WTC11 (cell line): ENCODE measurements around the gene CLCNKB. TPM values are rescaled to one million over a fixed set of nuclear protein-coding genes. Genes with fewer than 3 reads are reported as not detected.

Source experiments
- ATAC-seq: fragments of 200-7000 bp; cut with Tn5 transposase; 2 replicates; pipeline ENCODE4 v1.10.0; 2021; ENCODE audit warnings: mild to moderate bottlenecking, moderate library complexity
- CTCF ChIA-PET: fragments of 300-600 bp; sonication (Branson Sonifier 250); formaldehyde crosslinking; loops from one replicate; lab custom pipeline; 2021; ENCODE audit warnings: antibody characterized with exemption; lab: Charles Lee
- POLR2A ChIA-PET: fragments of 350-600 bp; sonication (Branson Sonifier 250); formaldehyde crosslinking; loops from one replicate; lab custom pipeline; 2021; ENCODE audit warnings: antibody characterized with exemption; lab: Charles Lee
- DNase-seq: peaks from one replicate; pipeline ENCODE4 v3.0.0; 2021; ENCODE audit warnings: low spot score
- H3K27ac Mint-ChIP-seq: 2 replicates; pipeline ENCODE4 v1.8.0; 2021; ENCODE audit warnings: mixed read lengths
- H3K27me3 Mint-ChIP-seq: 2 replicates; pipeline ENCODE4 v1.8.0; 2021; ENCODE audit warnings: low read depth, mild to moderate bottlenecking, moderate library complexity, mixed read lengths
- H3K36me3 Mint-ChIP-seq: 2 replicates; pipeline ENCODE4 v1.8.0; 2021; ENCODE audit warnings: mixed read lengths
- H3K4me1 Mint-ChIP-seq: 2 replicates; pipeline ENCODE4 v1.8.0; 2022; ENCODE audit warnings: mixed read lengths
- H3K4me3 Mint-ChIP-seq: 2 replicates; pipeline ENCODE4 v1.8.0; 2021; ENCODE audit warnings: mild to moderate bottlenecking, moderate library complexity, mixed read lengths
- H3K9me3 Mint-ChIP-seq: 2 replicates; pipeline ENCODE4 v1.8.0; 2021; ENCODE audit warnings: mixed read lengths
- E2F5 ChIP-seq: sonication (generic); formaldehyde crosslinking; IDR thresholded peaks from 2 replicates; pipeline ENCODE4 v1.8.1; 2022; ENCODE audit warnings: mild to moderate bottlenecking, moderate library complexity, missing genetic modification reagents
- GTF2I ChIP-seq: fragments of 250-450 bp; sonication (Bioruptor Pico); conservative IDR thresholded peaks from 2 replicates; pipeline ENCODE4 v1.4.0; 2021; ENCODE audit warnings: mild to moderate bottlenecking
- IRF2 ChIP-seq: sonication (generic); formaldehyde crosslinking; IDR thresholded peaks from 2 replicates; pipeline ENCODE4 v1.8.0; 2022; ENCODE audit warnings: low read depth, missing genetic modification reagents, borderline replicate concordance
- JAZF1 ChIP-seq: fragments of 250-450 bp; sonication (Bioruptor Pico); IDR thresholded peaks from 2 replicates; pipeline ENCODE4 v1.9.0; 2021; ENCODE audit warnings: moderate library complexity, mild to moderate bottlenecking, inconsistent platforms
- KAT7 ChIP-seq: sonication (generic); formaldehyde crosslinking; IDR thresholded peaks from 2 replicates; pipeline ENCODE4 v1.8.1; 2023; ENCODE audit warnings: missing genetic modification reagents, mild to moderate bottlenecking, borderline replicate concordance
- MAX ChIP-seq: sonication (generic); formaldehyde crosslinking; IDR thresholded peaks from 2 replicates; pipeline ENCODE4 v1.8.0; 2022; ENCODE audit warnings: mild to moderate bottlenecking, missing genetic modification reagents
- MXD4 ChIP-seq: fragments of 250-450 bp; sonication (Bioruptor Pico); IDR thresholded peaks from 2 replicates; pipeline ENCODE4 v1.8.0; 2021; ENCODE audit warnings: mild to moderate bottlenecking, moderate library complexity, borderline replicate concordance
- MYBL2 ChIP-seq: sonication (generic); formaldehyde crosslinking; IDR thresholded peaks from 2 replicates; pipeline ENCODE4 v1.8.1; 2023; ENCODE audit warnings: mild to moderate bottlenecking, moderate library complexity, missing genetic modification reagents
- PRDM15 ChIP-seq: sonication (generic); formaldehyde crosslinking; IDR thresholded peaks from 2 replicates; pipeline ENCODE4 v1.8.0; 2022; ENCODE audit warnings: missing genetic modification reagents
- RORB ChIP-seq: fragments of 250-450 bp; sonication (Bioruptor Pico); IDR thresholded peaks from 2 replicates; pipeline ENCODE4 v1.9.0; 2021; ENCODE audit warnings: mild to moderate bottlenecking
- SMAD3 ChIP-seq: sonication (generic); formaldehyde crosslinking; IDR thresholded peaks from 2 replicates; pipeline ENCODE4 v1.8.0; 2022; ENCODE audit warnings: missing genetic modification reagents, mild to moderate bottlenecking, borderline replicate concordance
- SMAD4 ChIP-seq: sonication (generic); formaldehyde crosslinking; IDR thresholded peaks from 2 replicates; pipeline ENCODE4 v1.8.0; 2022; ENCODE audit warnings: mild to moderate bottlenecking, missing genetic modification reagents
- STAT6 ChIP-seq: sonication (generic); formaldehyde crosslinking; conservative IDR thresholded peaks from 2 replicates; pipeline ENCODE4 v1.8.1; 2023; ENCODE audit warnings: mild to moderate bottlenecking, low read depth, missing genetic modification reagents, moderate library complexity
- ZNF138 ChIP-seq: sonication (generic); formaldehyde crosslinking; conservative IDR thresholded peaks from 2 replicates; pipeline ENCODE4 v1.8.1; 2022; ENCODE audit warnings: mild to moderate bottlenecking, moderate library complexity, missing genetic modification reagents
- ZNF219 ChIP-seq: sonication (generic); formaldehyde crosslinking; IDR thresholded peaks from 2 replicates; pipeline ENCODE4 v1.8.0; 2023; ENCODE audit warnings: missing genetic modification reagents, mild to moderate bottlenecking, borderline replicate concordance
- ZNF263 ChIP-seq: sonication (generic); formaldehyde crosslinking; IDR thresholded peaks from 2 replicates; pipeline ENCODE4 v1.8.1; 2022; ENCODE audit warnings: low read depth, mild to moderate bottlenecking, moderate library complexity, missing genetic modification reagents
- ZNF317 ChIP-seq: sonication (generic); formaldehyde crosslinking; IDR thresholded peaks from 2 replicates; pipeline ENCODE4 v1.8.1; 2023; ENCODE audit warnings: low read depth, mild to moderate bottlenecking, moderate library complexity, missing genetic modification reagents, borderline replicate concordance
- ZNF423 ChIP-seq: fragments of 250-450 bp; sonication (Bioruptor Pico); IDR thresholded peaks from 2 replicates; pipeline ENCODE4 v2.1.2; 2022; ENCODE audit warnings: mild to moderate bottlenecking, moderate library complexity
- total RNA-seq: library from RNA; stranded (reverse); gene quantifications from 3 replicates; pipeline ENCODE4 v1.2.3, GENCODE V29; 2021
- TF ChIP-seq, protein P1 (sequence below): fragments of 250-450 bp; sonication (Bioruptor Pico); IDR thresholded peaks from 2 replicates; pipeline ENCODE4 v1.9.0; 2021; ENCODE audit warnings: moderate library complexity, mild to moderate bottlenecking, inconsistent platforms, borderline replicate concordance
- TF ChIP-seq, protein P2 (sequence below): fragments of 250-450 bp; sonication (Bioruptor Pico); conservative IDR thresholded peaks from 2 replicates; pipeline ENCODE4 v1.9.0; 2021; ENCODE audit warnings: mild to moderate bottlenecking

The CLCNKB gene
- total RNA-seq, 1 experiment from 2014 or later = 1.8 TPM

GRCh38 chr1:16018749-16019643 is 24.6 kb upstream of the CLCNKB start:
- H3K4me1 Mint-ChIP-seq = peaks cover 56% of the 10 kb centered on the region
- no peak overlapping the region for H3K27ac Mint-ChIP-seq
- H3K9me3 Mint-ChIP-seq = no peaks in the 10 kb centered on the region
- DNase-seq (no peak), ATAC-seq (no peak)
- POLR2A ChIA-PET = interaction anchor here (0.6 kb wide), 1 partner anchor 195 kb away, joined by 3 read pairs; no protein-coding TSS in a partner anchor
- H3K36me3 Mint-ChIP-seq = no peaks in the 10 kb centered on the region
- no peak overlapping the region for H3K4me3 Mint-ChIP-seq
- peaks cover 35% of the 10 kb centered on the region for H3K27me3 Mint-ChIP-seq
- TF ChIP-seq SMAD4 (CRISPR knock-in tag) = no peak
- CTCF ChIA-PET = interaction anchor here (1.1 to 3.5 kb wide), 4 partner anchors 7 to 227 kb away, joined by 3 to 17 read pairs (median 8); no protein-coding TSS in a partner anchor

DNA sequence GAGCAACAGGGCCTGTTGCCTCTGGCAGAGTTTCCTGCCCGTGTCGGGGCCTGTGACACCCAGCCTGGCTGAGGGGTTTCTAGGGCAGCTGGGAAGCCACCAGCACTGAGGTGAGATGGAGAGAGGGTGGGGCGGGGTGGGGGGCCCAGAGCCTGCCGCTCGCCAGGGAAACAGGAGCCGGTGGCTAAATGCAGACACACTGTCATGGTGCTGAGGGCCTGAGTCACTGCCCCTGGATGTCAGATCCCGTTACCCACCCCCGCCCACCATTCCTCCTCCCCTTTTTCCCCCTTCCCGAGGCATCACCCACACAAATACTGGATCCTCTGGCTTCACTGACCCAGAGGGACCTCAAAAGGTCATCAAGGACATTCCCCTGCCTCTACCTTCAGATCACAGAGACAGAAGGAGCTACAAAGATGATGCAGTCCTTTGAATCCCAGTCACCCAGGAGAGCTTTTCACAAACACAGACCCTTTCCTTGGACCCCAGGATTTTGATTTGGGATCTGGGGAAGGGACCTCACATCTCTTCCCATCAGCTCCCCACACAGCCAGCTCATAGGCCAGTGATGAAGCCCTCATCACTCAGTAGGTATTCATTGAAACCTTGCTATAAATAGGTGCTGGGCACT is 23.8 kb upstream of the CLCNKB start:
- Mint-ChIP-seq H3K9me3 (no peaks in the 10 kb centered on the region), H3K36me3 (no peaks in the 10 kb centered on the region), H3K27ac (0 out of 2 replicates have a peak overlapping the region, but pooled peaks have one; percentile 36), H3K27me3 (peaks cover 42% of the 10 kb centered on the region), H3K4me1 (peaks cover 48% of the 10 kb centered on the region), H3K4me3 (no peak overlapping the region)
- ChIA-PET POLR2A (interaction anchor here (0.6 kb wide), 1 partner anchor 196 kb away, joined by 3 read pairs; no protein-coding TSS in a partner anchor), CTCF (interaction anchor here (0.7 to 1.8 kb wide), 3 partner anchors 10 to 36 kb away, joined by 3 to 11 read pairs (median 6); no protein-coding TSS in a partner anchor)
- DNase-seq (no peak), ATAC-seq (no peak)
- TF ChIP-seq, protein P1, sequence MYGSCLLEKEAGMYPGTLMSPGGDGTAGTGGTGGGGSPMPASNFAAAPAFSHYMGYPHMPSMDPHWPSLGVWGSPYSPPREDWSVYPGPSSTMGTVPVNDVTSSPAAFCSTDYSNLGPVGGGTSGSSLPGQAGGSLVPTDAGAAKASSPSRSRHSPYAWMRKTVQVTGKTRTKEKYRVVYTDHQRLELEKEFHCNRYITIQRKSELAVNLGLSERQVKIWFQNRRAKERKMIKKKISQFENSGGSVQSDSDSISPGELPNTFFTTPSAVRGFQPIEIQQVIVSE (CRISPR knock-in tag) = no peak
- TF ChIP-seq JAZF1 (CRISPR knock-in tag) = no peak
- TF ChIP-seq PRDM15 = no peak
- no peak for TF ChIP-seq ZNF263 (CRISPR knock-in tag)
- no peak for TF ChIP-seq ZNF317
- no peak for TF ChIP-seq SMAD3
- TF ChIP-seq MYBL2 (CRISPR knock-in tag) = no peak
- TF ChIP-seq IRF2 (CRISPR knock-in tag) = no peak
- TF ChIP-seq ZNF138 = no peak
- no peak for TF ChIP-seq SMAD4 (CRISPR knock-in tag)
- TF ChIP-seq STAT6 (CRISPR knock-in tag) = no peak
- no peak for TF ChIP-seq E2F5
- no peak for TF ChIP-seq ZNF423 (CRISPR knock-in tag)
- no peak for TF ChIP-seq KAT7 (CRISPR knock-in tag)
- TF ChIP-seq, protein P2, sequence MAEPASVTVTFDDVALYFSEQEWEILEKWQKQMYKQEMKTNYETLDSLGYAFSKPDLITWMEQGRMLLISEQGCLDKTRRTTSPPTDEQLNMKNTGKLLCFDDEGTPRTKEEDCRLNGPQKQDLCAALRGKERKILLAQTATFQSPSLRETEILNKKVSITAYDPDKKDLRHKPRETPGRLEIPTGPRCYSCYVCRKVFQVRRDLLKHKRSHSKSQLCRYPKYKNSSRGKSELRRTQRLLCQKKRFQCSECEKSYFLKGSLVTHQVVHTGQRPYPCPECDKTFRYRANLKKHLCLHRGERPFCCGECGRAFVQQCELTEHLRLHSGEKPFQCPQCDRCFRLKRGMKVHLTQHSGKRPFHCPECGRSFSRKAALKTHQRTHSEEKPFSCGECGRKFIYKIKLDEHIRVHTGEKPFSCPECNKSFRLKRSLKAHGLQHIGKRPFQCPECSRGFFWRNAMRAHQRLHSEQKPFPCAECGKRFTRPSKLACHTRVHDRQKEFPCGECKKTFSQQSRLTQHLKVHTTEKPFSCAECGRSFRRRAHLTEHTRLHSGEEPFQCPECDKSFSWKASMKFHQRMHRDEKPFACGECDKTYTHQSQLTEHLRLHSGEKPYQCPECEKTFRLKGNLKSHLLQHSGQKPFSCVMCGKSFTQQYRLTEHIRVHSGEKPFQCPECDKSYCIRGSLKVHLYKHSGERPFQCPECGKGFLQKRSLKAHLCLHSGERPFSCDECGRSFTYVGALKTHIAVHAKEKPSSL = no peak
- TF ChIP-seq MAX = no peak
- TF ChIP-seq RORB (CRISPR knock-in tag) = no peak
- no peak for TF ChIP-seq ZNF219 (CRISPR knock-in tag)
- no peak for TF ChIP-seq GTF2I (CRISPR knock-in tag)
- TF ChIP-seq MXD4 (CRISPR knock-in tag) = no peak
